GF-D8 (cell line): ENCODE measurements around the gene ADAMTSL1.

ENCODE experiments used
- DNase-seq: peaks from one replicate; lab custom pipeline; 2025; lab: John Stamatoyannopoulos, UW

ADAMTSL1 gene

GRCh38 chr9:18467696-18468095 is 6.3 kb upstream of the ADAMTSL1 start:
- DNase-seq: no peak

DNA sequence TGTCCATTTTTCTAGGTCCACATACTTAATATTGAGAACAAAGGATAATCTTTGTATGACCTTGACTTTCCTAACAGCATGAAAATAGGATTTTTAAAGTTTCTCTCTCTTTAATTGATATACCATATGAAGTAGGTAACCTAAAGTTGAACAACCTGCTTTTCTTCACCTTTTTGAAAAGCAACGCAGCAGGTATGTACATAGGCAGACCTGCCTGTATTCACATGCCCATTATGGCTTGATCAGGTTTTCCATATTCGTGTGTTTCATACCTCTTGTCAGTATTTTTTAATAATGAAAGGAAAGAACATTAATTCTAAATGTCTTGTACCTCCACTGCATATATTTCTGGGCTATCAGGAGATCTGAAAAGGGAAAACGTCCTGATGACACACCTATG is 1.5 kb upstream of the ADAMTSL1 start:
- no peak for DNase-seq

DNA sequence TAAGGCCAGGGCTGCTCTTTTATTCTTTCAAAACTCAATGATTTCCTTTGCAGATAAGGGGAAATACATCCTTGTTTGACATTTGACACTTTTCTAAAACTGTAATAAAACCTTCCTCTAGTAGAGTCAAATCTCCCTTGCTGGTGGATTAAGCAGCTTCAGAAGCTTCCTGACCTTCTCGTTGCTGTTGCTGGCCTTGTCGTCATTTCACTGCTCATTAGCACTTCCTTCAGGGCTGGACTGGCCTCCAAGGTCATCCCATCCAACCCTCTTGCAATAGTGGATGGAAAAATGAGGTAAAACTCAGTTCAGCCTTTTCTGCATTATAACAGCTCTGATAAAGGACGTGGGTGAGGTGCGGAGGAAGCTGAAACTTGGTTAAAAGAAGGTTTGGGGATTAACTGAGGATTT is 1.1 kb upstream of the ADAMTSL1 start:
- DNase-seq: no peak

DNA sequence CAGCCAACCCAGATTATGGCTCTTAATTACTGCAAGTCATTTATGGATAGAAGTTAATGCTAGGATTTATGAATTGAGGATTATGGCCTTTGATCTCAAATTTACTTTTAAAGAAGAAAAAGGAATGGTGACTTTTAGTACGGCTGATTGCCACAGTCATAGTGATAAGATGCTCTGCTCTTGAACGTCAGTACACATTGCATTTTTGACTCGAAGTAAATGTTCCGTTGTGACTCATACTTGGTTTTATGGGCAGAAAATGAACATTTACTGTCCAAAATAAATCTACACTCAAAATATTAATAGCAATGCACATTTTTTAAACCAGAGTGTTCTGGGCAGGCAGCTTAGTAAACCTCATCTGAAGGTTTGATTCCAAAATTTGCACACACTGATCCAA is 830 bp downstream of the ADAMTSL1 start:
- DNase-seq: no peak

GRCh38 chr9:18477121-18477660 is 3.2 kb downstream of the ADAMTSL1 start:
- DNase-seq: no peak

DNA sequence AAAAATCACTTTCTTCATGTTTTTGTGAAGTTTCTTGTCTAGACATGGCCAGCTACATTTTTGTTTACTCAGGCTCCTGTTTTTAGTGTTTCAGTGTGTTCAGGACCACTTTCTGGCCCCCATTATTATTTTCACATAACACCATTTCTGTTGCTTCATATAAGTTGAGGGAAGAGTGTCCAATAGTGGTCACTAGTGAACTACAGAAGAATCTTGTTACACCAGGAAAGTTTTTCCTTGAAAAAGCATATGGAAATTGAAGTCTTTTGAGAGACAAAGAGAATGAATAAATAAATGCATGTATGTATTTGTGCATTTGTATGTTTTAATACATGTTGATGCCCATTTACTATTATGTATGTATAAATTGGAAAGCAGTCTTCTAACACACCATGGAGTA is 3.8 kb downstream of the ADAMTSL1 start:
- DNase-seq: no peak

DNA sequence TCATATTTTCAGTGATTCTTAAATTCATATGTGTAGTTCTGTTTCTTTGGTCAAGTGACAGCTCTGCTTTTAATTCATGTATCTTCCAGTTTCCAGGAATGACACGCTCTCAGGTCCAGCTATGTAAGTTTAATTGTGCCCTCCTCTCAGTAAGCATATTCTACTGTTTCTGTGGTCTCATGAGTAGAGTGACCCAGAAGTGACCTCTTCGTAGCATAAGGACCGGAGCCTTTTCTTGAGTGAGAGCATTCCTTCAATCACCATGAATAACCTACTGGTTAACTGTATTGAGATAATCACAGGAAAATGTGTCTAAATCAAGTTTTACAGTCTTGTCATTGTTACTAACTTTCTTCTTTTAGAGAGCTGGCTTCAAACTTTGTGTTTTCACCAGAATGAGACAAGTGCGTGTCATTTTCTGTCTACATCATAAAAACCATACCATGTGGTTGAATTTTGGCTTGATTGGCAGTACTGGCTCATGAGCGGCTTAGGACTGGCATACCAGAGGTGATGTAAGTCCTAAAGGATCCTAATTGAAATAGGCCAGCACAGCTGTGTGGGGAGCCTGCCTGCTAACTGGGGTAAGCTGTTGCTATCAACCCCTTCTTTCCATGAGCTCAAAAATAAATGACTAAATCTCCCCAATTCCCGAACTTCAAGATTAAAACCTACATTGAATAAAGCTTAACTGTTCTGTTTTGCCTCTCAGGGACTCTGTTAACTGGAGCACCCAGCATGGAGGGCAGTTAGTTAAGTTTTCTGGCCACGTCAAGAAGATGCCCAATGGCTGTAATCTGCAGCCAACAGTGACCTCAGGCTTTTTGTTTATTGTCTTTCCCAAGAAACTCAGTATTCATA is 4.8 kb downstream of the ADAMTSL1 start:
- no peak for DNase-seq

GRCh38 chr9:18479405-18479804 is 5.5 kb downstream of the ADAMTSL1 start:
- DNase-seq: no peak

GRCh38 chr9:18480662-18481093 is 6.7 kb downstream of the ADAMTSL1 start:
- DNase-seq: no peak

DNA sequence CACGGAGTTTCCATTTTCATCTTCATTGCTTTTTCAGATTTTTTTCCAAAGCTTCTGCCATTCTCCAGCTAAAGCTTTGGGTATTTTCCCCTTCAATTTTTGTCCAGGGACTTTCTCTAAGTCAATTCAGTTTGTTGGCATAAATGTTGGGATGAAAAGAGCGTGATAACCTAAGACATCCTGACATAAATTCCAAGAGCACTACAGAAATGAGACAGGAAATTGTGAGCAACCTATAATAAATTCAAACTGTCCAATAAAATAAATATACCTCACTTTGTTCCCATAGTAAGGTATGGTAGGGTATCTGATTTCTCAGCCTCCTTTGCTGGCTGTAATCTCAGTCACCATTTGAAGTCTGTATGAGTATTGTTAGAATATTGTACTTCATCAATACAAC is 8.4 kb downstream of the ADAMTSL1 start:
- DNase-seq: no peak

DNA sequence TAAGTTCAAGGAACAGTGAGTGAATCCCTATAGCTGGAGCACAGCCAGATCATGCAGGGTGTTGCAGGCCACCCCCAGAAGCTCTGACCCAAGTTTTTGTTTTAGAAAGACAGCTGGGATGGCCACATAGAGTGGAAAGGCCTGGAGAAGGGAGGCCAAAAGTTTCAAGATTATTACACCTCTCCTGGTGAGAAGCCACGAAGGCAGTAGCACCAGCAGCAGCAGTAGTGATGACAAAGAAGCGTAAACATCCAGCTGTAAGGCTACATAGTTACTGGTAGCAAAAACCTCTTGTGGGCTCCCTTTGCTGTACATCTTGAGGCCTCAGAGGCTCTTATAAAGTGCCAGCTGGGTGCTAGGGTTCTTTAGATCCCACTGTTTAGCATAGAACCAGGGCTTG is 11.8 kb downstream of the ADAMTSL1 start:
- no peak for DNase-seq

GRCh38 chr9:18487611-18488010 is 13.7 kb downstream of the ADAMTSL1 start:
- no peak for DNase-seq

GRCh38 chr9:18488886-18489285 is 14.9 kb downstream of the ADAMTSL1 start:
- no peak for DNase-seq

DNA sequence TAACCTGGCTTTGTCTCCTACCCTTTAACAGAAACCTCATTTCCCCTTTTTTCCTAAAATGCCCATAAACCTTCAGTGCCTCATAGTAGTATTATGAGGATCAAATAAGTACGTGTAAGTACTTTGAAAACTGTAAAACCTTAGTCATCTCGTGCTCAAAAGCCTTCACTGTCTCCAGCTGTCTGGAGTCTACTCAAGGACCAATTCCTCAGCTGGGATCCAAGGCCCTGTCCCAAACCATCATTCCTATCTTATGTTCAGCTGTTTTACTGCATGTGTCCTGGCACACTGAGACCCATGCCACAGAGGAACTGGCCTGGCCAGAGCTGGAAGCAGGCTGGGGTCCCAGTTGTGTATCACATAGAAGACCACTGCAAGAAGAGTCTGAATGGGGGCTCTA is 15.9 kb downstream of the ADAMTSL1 start:
- no peak for DNase-seq

DNA sequence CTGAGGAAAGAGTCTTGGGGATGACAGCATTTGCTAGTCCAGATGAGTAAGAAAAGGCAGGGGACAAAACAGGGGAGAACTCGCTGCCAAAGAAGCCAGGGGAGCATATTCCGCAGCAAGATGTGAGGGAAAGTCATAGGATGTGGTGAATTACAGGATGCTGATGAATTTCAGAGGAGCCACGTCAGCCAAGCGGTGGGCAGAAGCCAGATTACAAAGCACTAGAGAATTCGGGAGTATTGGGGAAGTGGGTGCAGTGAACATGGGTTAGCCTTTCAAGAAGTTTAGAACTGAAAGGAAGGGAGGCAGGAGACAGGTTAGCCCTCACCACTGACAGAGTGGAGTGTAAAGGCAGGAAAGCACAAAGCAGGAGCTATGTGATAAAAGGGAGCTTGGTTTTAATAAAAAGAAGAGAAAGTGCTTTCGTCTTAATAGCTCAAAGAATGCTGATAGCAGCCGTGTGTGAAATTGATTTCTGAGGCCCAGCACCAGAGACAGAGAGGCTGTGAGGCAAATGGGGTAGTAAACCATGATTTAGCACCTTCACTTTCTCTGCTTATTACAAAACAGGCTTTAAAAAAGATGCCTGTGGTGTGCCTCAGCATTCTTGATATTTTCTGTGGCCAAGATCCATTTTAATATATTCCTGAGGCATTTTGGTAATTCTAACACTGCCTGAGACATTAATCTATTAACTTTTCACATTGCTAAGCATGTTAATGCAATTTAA is 16.9 kb downstream of the ADAMTSL1 start:
- no peak for DNase-seq

- no peak for DNase-seq
These were observed 18.7 kb downstream of the ADAMTSL1 start for GRCh38 chr9:18492612-18493011.

DNA sequence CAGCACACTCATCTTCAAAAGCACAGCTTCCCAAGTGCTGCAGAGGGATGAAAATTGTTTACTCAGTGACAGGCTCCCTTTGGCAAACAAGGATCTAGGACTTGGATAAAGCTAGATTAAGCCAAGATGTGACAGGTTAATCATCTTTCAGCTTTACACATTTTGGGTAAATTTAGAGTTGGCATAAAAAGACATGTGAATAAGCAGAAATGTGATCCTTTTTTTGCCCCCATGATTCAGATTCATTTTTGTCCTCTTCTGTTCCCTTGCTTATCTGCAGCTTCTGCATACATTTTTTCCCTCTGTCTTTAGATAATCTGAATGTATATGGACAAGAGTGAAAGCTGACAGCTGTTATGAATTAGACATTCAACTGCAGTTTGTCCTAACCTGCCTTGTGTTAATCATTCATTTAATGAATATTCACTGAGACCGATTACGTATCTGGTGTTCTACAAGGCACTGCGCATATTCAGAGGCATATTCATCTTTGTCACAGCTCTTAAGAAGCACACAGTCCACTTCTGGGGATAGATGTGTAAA is 19.6 kb downstream of the ADAMTSL1 start:
- DNase-seq: no peak

GRCh38 chr9:18495065-18495464 is 21.1 kb downstream of the ADAMTSL1 start:
- no peak for DNase-seq

- no peak for DNase-seq
These were observed 22.5 kb downstream of the ADAMTSL1 start for GRCh38 chr9:18496256-18497000.

- DNase-seq: no peak
These were observed 25.1 kb downstream of the ADAMTSL1 start for GRCh38 chr9:18499062-18499461.

DNA sequence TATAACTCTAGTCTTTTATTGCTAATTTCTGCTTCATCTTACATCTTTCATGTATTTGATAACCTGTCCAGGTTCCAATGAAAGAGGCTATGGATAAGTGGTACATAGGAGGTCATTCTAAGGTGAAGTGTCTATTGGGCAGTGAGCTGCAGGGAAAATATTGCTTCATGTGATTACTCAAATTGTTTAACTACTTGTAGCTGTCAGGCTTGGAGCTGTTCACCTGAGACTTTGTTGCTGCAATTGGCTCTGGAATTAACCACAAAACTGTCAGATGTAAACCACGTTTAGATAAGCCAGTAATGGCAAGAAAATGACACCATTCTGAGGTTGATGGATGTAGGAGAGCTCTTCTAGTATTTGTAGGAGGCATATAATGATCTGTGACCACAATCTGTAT is 26.0 kb downstream of the ADAMTSL1 start:
- DNase-seq: no peak

DNA sequence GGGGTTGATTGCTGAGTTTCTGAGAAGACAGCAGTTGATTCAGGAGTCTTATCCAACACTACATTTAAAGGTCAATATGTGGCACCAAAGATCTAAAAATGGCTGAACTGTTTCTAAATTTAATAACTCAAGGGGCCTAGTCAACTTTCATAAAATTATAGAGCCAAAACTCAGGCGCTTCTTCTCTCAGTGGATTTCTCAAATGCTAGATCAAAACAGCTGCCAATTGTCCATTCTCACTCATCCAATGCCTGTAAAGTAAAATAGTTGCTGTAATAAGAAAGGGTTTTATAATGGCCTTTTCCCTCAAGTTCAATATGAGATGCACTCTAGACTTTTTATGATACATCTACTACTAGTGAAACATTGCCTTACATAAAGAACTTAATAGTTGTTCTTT is 26.5 kb downstream of the ADAMTSL1 start:
- DNase-seq: no peak
